ENCODE data around the gene ACTR8. TPM values are rescaled to one million over a fixed set of nuclear protein-coding genes. Genes with fewer than 3 reads are reported as not detected.

ACTR8 gene
- total RNA-seq, 1 donor from 2014 or later = 16.8 TPM

DNA sequence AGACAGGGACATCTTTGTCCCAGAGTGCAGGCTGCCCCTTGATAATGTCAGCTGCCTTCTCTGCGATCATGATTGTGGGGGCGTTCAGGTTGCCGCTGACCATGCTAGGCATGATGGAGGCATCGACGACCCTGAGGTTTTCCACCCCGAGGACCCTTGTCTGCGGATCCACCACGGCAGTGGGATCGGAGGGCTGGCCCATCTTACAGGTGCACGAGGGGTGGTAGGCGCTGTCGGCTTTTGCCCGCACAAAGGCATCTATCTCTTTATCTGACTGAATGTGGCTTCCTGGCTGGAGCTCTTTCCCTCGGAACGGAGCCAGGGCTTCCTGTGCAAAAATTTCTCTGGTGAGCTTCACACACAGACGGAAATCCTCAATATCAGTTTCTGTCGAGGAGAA is 64.1 kb downstream of the ACTR8 start:
- TF ChIP-seq, protein P1, sequence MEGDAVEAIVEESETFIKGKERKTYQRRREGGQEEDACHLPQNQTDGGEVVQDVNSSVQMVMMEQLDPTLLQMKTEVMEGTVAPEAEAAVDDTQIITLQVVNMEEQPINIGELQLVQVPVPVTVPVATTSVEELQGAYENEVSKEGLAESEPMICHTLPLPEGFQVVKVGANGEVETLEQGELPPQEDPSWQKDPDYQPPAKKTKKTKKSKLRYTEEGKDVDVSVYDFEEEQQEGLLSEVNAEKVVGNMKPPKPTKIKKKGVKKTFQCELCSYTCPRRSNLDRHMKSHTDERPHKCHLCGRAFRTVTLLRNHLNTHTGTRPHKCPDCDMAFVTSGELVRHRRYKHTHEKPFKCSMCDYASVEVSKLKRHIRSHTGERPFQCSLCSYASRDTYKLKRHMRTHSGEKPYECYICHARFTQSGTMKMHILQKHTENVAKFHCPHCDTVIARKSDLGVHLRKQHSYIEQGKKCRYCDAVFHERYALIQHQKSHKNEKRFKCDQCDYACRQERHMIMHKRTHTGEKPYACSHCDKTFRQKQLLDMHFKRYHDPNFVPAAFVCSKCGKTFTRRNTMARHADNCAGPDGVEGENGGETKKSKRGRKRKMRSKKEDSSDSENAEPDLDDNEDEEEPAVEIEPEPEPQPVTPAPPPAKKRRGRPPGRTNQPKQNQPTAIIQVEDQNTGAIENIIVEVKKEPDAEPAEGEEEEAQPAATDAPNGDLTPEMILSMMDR (IDR thresholded peaks at IDR 0.05; ENCODE audit: insufficient read depth, low read length, severe bottlenecking) = no peak
- Histone ChIP-seq H3K27me3 (ENCODE audit: control insufficient read depth, insufficient read depth, low read length) (peaks cover 2% of the 10 kb centered on the region), H3K36me3 (ENCODE audit: control insufficient read depth, insufficient read depth, low read length) (no peaks in the 10 kb centered on the region), H3K4me3 (ENCODE audit: low read depth, low read length) (no peak overlapping the region)
- no peak for DNase-seq (ENCODE audit: low read depth)
- FAIRE-seq = no peak

DNA sequence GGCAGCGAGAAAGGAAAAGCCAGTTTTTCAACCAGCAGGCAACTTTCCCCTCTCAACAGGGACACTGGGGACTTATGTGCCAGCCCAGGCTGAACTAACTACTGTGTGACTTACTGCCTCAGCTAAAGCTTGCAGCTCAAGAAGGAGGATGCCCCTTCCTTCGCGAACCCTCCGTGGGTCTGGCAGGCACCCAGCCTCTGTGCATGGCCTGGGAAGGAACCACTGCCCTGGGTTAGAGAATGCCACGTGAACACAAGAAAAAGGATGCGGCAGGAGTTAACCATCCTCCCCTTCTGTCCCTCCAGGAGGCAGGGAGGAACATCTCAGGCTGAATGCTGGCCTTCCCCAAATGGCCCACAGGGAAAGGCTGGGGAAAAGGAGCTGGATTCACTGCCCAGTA is 64.7 kb downstream of the ACTR8 start:
- DNase-seq (ENCODE audit: low read depth) (no peak), FAIRE-seq (no peak)
- Histone ChIP-seq H3K27me3 (ENCODE audit: control insufficient read depth, insufficient read depth, low read length) (peaks cover 2% of the 10 kb centered on the region), H3K4me3 (ENCODE audit: low read depth, low read length) (no peak overlapping the region), H3K36me3 (ENCODE audit: control insufficient read depth, insufficient read depth, low read length) (no peaks in the 10 kb centered on the region)
- TF ChIP-seq, protein P1 (IDR thresholded peaks at IDR 0.05; ENCODE audit: insufficient read depth, low read length, severe bottlenecking) = no peak

Other genes with a start within 250 kb of the ACTR8 start
- under 0.01 and 0.13 TPM in 2 replicates for gene CHDH, start 35.7 kb downstream of the ACTR8 start, total RNA-seq
- gene IL17RB, start 35.6 kb downstream of the ACTR8 start, total RNA-seq = not detected in 2 replicates
- gene SELENOK, start 9.7 kb upstream of the ACTR8 start, total RNA-seq = 23.7 and 32.5 TPM in 2 replicates
- gene CACNA2D3, start 240.4 kb upstream of the ACTR8 start, total RNA-seq = 0.13 TPM in 1 of 2 replicates, not detected in the other

All from bronchial epithelial cell (primary cell).